MM.1S (cell line): Measurements from ENCODE around the gene CACNA1C.

Source experiments
- DNase-seq: peaks from one replicate; pipeline ENCODE4 v3.0.0-alpha.2; 2015
- H2AFZ ChIP-seq: fragments of 300-600 bp; sonication (generic); 2 replicates; pipeline ENCODE4 v1.6.0; 2016; ENCODE audit warnings: antibody characterized with exemption, low read length
- H3F3A ChIP-seq: fragments of 300-600 bp; sonication (generic); 2 replicates; pipeline ENCODE4 v1.6.1; 2016; ENCODE audit warnings: mild to moderate bottlenecking, antibody characterized with exemption, low read length, moderate library complexity, mixed read lengths; ENCODE audit not compliant: insufficient read depth
- H3K27ac ChIP-seq: fragments of 300-600 bp; sonication (generic); 2 replicates; pipeline ENCODE4 v1.5.1; 2016; ENCODE audit warnings: mild to moderate bottlenecking, low read length
- H3K27me3 ChIP-seq: fragments of 300-600 bp; sonication (generic); replicated peaks from 2 replicates; pipeline ENCODE4 v1.6.0; 2016; ENCODE audit warnings: low read length; ENCODE audit not compliant: insufficient read depth
- H3K36me3 ChIP-seq: fragments of 300-600 bp; sonication (generic); replicated peaks from 2 replicates; pipeline ENCODE4 v1.6.1; 2016; ENCODE audit warnings: mild to moderate bottlenecking, low read length, mixed read lengths; ENCODE audit not compliant: insufficient read depth
- H3K4me1 ChIP-seq: fragments of 300-600 bp; sonication (generic); 2 replicates; pipeline ENCODE4 v1.6.1; 2016; ENCODE audit warnings: low read length, mixed read lengths
- H3K4me2 ChIP-seq: fragments of 300-600 bp; sonication (generic); 2 replicates; pipeline ENCODE4 v1.6.0; 2016; ENCODE audit warnings: low read depth, low read length
- H3K4me3 ChIP-seq: fragments of 300-600 bp; sonication (generic); 2 replicates; pipeline ENCODE4 v1.5.1; 2016; ENCODE audit warnings: low read length, mixed read lengths
- H3K79me2 ChIP-seq: fragments of 300-600 bp; sonication (generic); 2 replicates; pipeline ENCODE4 v1.6.1; 2016; ENCODE audit warnings: mixed run types, low read length, mixed read lengths
- H3K9ac ChIP-seq: fragments of 300-600 bp; sonication (generic); 2 replicates; pipeline ENCODE4 v1.6.1; 2016; ENCODE audit warnings: low read length, mixed read lengths
- H3K9me2 ChIP-seq: fragments of 300-600 bp; sonication (generic); replicated peaks from 2 replicates; pipeline ENCODE4 v1.6.1; 2016; ENCODE audit warnings: mild to moderate bottlenecking, low read length, mixed read lengths; ENCODE audit not compliant: insufficient read depth
- H3K9me3 ChIP-seq: fragments of 300-600 bp; sonication (generic); replicated peaks from 2 replicates; pipeline ENCODE4 v1.6.1; 2016; ENCODE audit warnings: mild to moderate bottlenecking, low read length, mixed read lengths; ENCODE audit not compliant: insufficient read depth
- H4K20me1 ChIP-seq: fragments of 300-600 bp; sonication (generic); 2 replicates; pipeline ENCODE4 v1.6.1; 2016; ENCODE audit warnings: mild to moderate bottlenecking, low read length, moderate library complexity, mixed read lengths; ENCODE audit not compliant: insufficient read depth
- EZH2 ChIP-seq: fragments of 300-600 bp; sonication (generic); optimal IDR thresholded peaks from 2 replicates; pipeline ENCODE3; 2017; ENCODE audit warnings: low read depth, mild to moderate bottlenecking, antibody characterized with exemption, low read length, mixed read lengths
- EZH2phosphoT487 ChIP-seq: fragments of 300-600 bp; sonication (generic); IDR thresholded peaks from 2 replicates; pipeline ENCODE4 v1.6.1; 2018; ENCODE audit warnings: antibody characterized with exemption, low read length
- TF ChIP-seq, protein P1 (sequence below): fragments of 300-600 bp; sonication (generic); IDR thresholded peaks from 2 replicates; pipeline ENCODE4 v1.5.1; 2016; ENCODE audit warnings: antibody characterized with exemption, low read length, mixed read lengths

Gene CACNA1C

DNA sequence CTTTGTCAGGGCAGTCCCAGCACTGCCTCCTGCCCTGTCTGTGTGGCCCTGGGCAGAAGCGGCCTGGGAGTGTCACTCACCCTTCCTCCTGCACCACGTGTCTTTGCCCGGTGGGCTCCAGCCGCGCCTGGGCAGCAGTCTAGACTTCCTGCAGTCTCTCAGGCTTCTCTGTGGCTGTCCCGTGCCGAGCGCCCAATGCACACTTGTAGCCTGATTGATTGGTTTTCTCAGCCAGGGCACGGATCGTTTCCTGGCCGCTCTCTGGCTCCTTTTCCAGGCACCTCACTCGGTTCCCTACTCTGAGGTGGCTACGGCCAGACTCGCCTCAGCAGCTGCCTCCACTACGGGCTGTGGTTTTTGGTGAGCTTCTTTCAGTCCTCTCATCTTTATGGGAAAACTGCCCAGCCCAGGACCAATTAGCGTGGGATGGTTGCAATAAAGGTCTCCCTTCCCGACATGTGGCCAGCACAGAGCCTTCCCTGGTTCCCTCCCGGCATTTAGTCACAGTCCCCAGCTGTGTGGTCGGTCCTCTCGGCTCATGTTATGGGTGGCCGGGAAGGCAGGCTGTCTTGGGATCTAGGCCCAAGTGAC is 133.1 kb downstream of the CACNA1C start:
- TF ChIP-seq EZH2phosphoT487 (no peak), EZH2 (no peak)
- TF ChIP-seq, protein P1, sequence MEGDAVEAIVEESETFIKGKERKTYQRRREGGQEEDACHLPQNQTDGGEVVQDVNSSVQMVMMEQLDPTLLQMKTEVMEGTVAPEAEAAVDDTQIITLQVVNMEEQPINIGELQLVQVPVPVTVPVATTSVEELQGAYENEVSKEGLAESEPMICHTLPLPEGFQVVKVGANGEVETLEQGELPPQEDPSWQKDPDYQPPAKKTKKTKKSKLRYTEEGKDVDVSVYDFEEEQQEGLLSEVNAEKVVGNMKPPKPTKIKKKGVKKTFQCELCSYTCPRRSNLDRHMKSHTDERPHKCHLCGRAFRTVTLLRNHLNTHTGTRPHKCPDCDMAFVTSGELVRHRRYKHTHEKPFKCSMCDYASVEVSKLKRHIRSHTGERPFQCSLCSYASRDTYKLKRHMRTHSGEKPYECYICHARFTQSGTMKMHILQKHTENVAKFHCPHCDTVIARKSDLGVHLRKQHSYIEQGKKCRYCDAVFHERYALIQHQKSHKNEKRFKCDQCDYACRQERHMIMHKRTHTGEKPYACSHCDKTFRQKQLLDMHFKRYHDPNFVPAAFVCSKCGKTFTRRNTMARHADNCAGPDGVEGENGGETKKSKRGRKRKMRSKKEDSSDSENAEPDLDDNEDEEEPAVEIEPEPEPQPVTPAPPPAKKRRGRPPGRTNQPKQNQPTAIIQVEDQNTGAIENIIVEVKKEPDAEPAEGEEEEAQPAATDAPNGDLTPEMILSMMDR, result no peak
- Histone ChIP-seq H3K4me2 (no peak overlapping the region), H4K20me1 (no peaks in the 10 kb centered on the region), H3K27me3 (no peaks in the 10 kb centered on the region), H2AFZ (no peak overlapping the region), H3K9me3 (no peaks in the 10 kb centered on the region), H3K4me3 (no peak overlapping the region), H3K79me2 (no peaks in the 10 kb centered on the region), H3F3A (no peaks in the 10 kb centered on the region), H3K4me1 (no peaks in the 10 kb centered on the region), H3K36me3 (no peaks in the 10 kb centered on the region), H3K27ac (no peak overlapping the region), H3K9me2 (no peaks in the 10 kb centered on the region), H3K9ac (no peak overlapping the region)
- DNase-seq, result no peak

DNA sequence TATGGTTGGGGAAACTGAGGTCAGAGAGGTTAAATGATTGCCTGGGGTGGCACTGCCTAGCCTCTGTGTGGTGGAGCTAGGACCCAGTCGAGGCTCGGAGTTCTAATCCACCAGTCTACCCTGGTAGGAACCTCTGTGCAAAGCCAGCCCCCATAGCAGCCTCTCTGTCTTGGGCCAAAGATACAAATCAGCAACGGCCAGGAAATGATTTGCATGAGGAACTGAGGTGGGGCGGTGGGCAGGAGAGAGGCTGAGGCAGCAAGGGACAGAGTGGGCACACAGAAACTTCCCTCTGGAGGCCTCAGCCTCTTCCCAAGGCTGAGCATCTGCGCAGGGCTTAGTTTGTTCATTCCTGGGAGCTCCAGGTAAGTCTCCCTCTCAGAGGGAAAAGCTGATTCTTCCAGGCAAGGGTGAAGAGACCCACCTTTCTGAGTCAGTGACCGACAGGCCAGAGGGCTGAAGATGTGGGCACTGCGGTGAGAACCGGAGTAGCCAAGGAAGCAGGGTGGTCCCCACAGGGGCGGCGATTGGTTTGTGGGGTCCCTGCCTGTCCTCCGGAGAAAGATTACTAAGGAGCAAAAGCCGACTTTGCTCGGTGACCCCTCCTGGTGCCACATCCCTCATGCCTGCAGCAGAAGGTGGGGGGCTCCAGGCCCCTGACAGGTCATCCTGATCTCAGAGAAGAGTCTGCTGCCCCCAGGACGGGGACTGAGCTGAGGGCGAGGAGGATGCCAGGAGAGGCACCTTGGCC is 134.6 kb downstream of the CACNA1C start:
- Histone ChIP-seq H3K4me3 (no peak overlapping the region), H3K79me2 (no peaks in the 10 kb centered on the region), H3F3A (no peaks in the 10 kb centered on the region), H3K9ac (no peak overlapping the region), H3K27me3 (no peaks in the 10 kb centered on the region), H3K9me3 (no peaks in the 10 kb centered on the region), H3K36me3 (no peaks in the 10 kb centered on the region), H2AFZ (no peak overlapping the region), H3K4me1 (no peaks in the 10 kb centered on the region), H3K27ac (no peak overlapping the region), H3K9me2 (no peaks in the 10 kb centered on the region), H3K4me2 (no peak overlapping the region), H4K20me1 (no peaks in the 10 kb centered on the region)
- no peak for DNase-seq
- TF ChIP-seq, protein P1, result no peak
- no peak for TF ChIP-seq EZH2
- TF ChIP-seq EZH2phosphoT487, result no peak

DNA sequence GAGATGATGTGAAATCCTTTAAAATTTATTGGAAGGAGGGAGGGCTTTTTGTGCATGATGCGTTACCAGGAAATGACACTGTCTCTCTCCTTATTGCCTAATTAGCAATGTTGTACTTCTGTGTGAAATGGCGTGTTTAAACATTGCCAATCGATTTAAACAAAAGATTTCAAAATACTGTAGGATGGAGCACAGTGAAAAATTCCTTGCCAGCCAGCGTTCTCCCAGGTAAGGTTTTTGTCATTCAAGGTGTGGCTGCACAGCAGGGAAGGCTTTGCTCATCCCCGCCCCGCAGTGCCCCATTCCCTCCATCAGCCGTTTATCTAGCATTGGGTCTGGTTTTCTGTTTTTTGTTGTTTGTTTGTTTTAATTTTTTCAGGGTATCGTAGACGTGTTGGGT is 137.3 kb downstream of the CACNA1C start:
- H3K4me3 ChIP-seq, result no peak overlapping the region
- H4K20me1 ChIP-seq, result no peaks in the 10 kb centered on the region
- H3K9me2 ChIP-seq, result no peaks in the 10 kb centered on the region
- no peaks in the 10 kb centered on the region for H3K9me3 ChIP-seq
- H2AFZ ChIP-seq, result no peak overlapping the region
- no peaks in the 10 kb centered on the region for H3K36me3 ChIP-seq
- no peaks in the 10 kb centered on the region for H3K4me1 ChIP-seq
- no peaks in the 10 kb centered on the region for H3K79me2 ChIP-seq
- no peak overlapping the region for H3K9ac ChIP-seq
- no peaks in the 10 kb centered on the region for H3F3A ChIP-seq
- H3K27me3 ChIP-seq, result no peaks in the 10 kb centered on the region
- TF ChIP-seq, protein P1, result no peak
- TF ChIP-seq EZH2 (no peak), EZH2phosphoT487 (no peak)
- DNase-seq, result no peak
- no peak overlapping the region for H3K27ac ChIP-seq
- H3K4me2 ChIP-seq, result no peak overlapping the region
